ENCODE measurements around the gene NCLN.

Gene NCLN

GRCh38 chr19:3227054-3227626 is 41.4 kb downstream of the NCLN start:
- no peaks in the 10 kb centered on the region for H3K36me3 ChIP-seq (ENCODE audit: control insufficient read depth in 4 of 4, insufficient read depth in 4 of 4, low read length in 3 of 4)
- H3K4me1 ChIP-seq (ENCODE audit: control extremely low read depth in 1 of 4, control insufficient read depth in 4 of 4, insufficient read depth in 4 of 4, low read length in 3 of 4) = peaks cover 0 to 8% (median 1%) of the 10 kb centered on the region in 4 experiments
- CTCF ChIA-PET = no interaction called here
- POLR2A ChIA-PET = no interaction called here
- H3K27me3 ChIP-seq (replicated peaks in 2 of 5; ENCODE audit: control insufficient read depth in 4 of 5, insufficient read depth in 5 of 5, low read length in 4 of 5) = peaks cover 0 to 74% (median 28%) of the 10 kb centered on the region in 5 experiments
- 87% methylated on average over 12 of the region's 12 CpGs for WGBS (ENCODE audit: insufficient coverage)
- H3K9me3 ChIP-seq (ENCODE audit: control extremely low read depth in 1 of 5, control insufficient read depth in 4 of 5, insufficient read depth in 2 of 5, low read depth in 1 of 5, low read length in 4 of 5) = no peaks in the 10 kb centered on the region
- DNase-seq = no peak
- H3K4me3 ChIP-seq (ENCODE audit: control insufficient read depth in 1 of 7, extremely low read depth in 1 of 7, insufficient read depth in 4 of 7, low read depth in 2 of 7, low read length in 6 of 7) = no peak overlapping the region
- H3K27ac ChIP-seq (ENCODE audit: insufficient read depth in 1 of 2, low read depth in 1 of 2, low read length in 2 of 2, poor library complexity in 1 of 2, severe bottlenecking in 2 of 2) = no peak overlapping the region

DNA sequence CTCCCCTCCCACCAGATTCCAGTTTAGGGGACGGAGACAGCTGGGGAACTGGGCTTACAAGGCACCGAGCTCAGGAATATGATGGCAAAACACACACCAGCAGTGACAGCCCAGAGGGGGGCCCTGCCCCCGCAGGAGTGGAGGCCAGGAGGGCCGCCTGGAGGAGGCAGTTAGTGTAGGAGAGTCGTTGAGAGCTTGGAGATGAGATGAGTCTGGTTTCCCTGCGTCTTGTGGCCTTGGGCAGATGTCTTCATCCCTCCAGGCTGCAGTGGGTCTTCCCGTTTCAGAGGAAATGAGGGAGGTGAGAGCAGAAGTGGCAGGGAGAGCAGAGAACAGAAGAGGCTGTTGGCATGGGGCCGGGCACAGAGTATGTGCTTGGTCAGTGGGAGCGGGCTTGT is 43.6 kb downstream of the NCLN start:
- Histone ChIP-seq H3K36me3 (ENCODE audit: control insufficient read depth in 4 of 4, insufficient read depth in 4 of 4, low read length in 3 of 4) (no peaks in the 10 kb centered on the region), H3K4me1 (ENCODE audit: control extremely low read depth in 1 of 4, control insufficient read depth in 4 of 4, insufficient read depth in 4 of 4, low read length in 3 of 4) (peaks cover 0 to 6% (median 1%) of the 10 kb centered on the region in 4 experiments), H3K27ac (ENCODE audit: insufficient read depth in 1 of 2, low read depth in 1 of 2, low read length in 2 of 2, poor library complexity in 1 of 2, severe bottlenecking in 2 of 2) (no peak overlapping the region), H3K9me3 (ENCODE audit: control extremely low read depth in 1 of 5, control insufficient read depth in 4 of 5, insufficient read depth in 2 of 5, low read depth in 1 of 5, low read length in 4 of 5) (no peaks in the 10 kb centered on the region), H3K27me3 (replicated peaks in 2 of 5; ENCODE audit: control insufficient read depth in 4 of 5, insufficient read depth in 5 of 5, low read length in 4 of 5) (peaks cover 0 to 66% (median 22%) of the 10 kb centered on the region in 5 experiments), H3K4me3 (ENCODE audit: control insufficient read depth in 1 of 7, extremely low read depth in 1 of 7, insufficient read depth in 4 of 7, low read depth in 2 of 7, low read length in 6 of 7) (no peak overlapping the region)
- CTCF ChIA-PET = interaction anchor here (0.8 to 2.2 kb wide), 4 partner anchors 9 to 46 kb away, joined by 3 to 6 read pairs (median 5); no protein-coding TSS in a partner anchor
- 60% methylated on average over 6 of the region's 9 CpGs for WGBS (ENCODE audit: insufficient coverage)
- no peak for DNase-seq
- POLR2A ChIA-PET = no interaction called here

DNA sequence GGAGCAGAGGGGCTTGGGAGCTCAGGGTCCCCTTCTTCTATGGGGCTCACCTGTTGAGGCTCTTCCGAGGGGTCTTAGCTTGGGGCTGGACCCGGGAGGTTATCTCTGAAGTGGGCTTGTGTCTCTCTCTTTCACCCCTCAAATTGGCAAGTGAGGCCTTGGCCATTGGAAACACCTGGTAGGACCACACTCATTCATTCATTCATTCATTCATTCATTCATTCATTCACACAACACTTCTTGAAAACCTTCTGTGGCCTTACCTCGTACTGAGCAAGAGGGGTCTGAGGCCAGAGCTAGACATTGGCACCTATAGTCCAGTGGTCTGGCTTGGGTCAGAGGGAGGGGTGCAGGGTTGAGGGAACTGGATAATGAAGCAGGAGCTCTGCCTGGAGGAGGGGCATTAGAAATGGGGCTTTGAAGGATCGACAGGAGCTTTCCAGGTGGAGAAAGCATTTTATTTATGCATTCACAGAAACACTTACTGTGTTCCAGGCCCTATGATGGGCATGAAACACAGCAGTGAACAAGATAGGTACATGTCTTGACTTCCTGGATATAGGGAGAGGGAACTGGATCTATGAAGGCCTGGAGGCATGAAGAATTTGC is 44.3 kb downstream of the NCLN start:
- CTCF ChIA-PET = interaction anchor here (0.8 to 2.2 kb wide), 5 partner anchors 16 to 45 kb away, joined by 4 to 6 read pairs (median 4); no protein-coding TSS in a partner anchor

GRCh38 chr19:3231288-3231687 is 45.6 kb downstream of the NCLN start:
- CTCF ChIA-PET = interaction anchor here (1.3 to 1.6 kb wide), 2 partner anchors 22 to 37 kb away, joined by 4 to 5 read pairs; no protein-coding TSS in a partner anchor
- no peak overlapping the region for H3K4me3 ChIP-seq (ENCODE audit: control insufficient read depth in 1 of 7, extremely low read depth in 1 of 7, insufficient read depth in 4 of 7, low read depth in 2 of 7, low read length in 6 of 7)
- 100% methylated on average over 1 of the region's 1 CpG for WGBS (ENCODE audit: insufficient coverage)

More for the DNA sequence above, 44.3 kb downstream of the NCLN start:
- POLR2A ChIA-PET = interaction anchor here (0.5 kb wide), 1 partner anchor 59 kb away, joined by 3 read pairs; no protein-coding TSS in a partner anchor
- Histone ChIP-seq H3K9me3 (ENCODE audit: control extremely low read depth in 1 of 5, control insufficient read depth in 4 of 5, insufficient read depth in 2 of 5, low read depth in 1 of 5, low read length in 4 of 5) (no peaks in the 10 kb centered on the region), H3K4me3 (ENCODE audit: control insufficient read depth in 1 of 7, extremely low read depth in 1 of 7, insufficient read depth in 4 of 7, low read depth in 2 of 7, low read length in 6 of 7) (no peak overlapping the region), H3K27ac (ENCODE audit: insufficient read depth in 1 of 2, low read depth in 1 of 2, low read length in 2 of 2, poor library complexity in 1 of 2, severe bottlenecking in 2 of 2) (no peak overlapping the region), H3K4me1 (ENCODE audit: control extremely low read depth in 1 of 4, control insufficient read depth in 4 of 4, insufficient read depth in 4 of 4, low read length in 3 of 4) (peaks cover 0 to 4% (median 1%) of the 10 kb centered on the region in 4 experiments), H3K27me3 (replicated peaks in 2 of 5; ENCODE audit: control insufficient read depth in 4 of 5, insufficient read depth in 5 of 5, low read length in 4 of 5) (peaks cover 0 to 66% (median 22%) of the 10 kb centered on the region in 5 experiments), H3K36me3 (ENCODE audit: control insufficient read depth in 4 of 4, insufficient read depth in 4 of 4, low read length in 3 of 4) (no peaks in the 10 kb centered on the region)
- DNase-seq = no peak
- 71% methylated on average over 1 of the region's 4 CpGs for WGBS (ENCODE audit: insufficient coverage)

GRCh38 chr19:3233116-3233515 is 47.4 kb downstream of the NCLN start:
- Histone ChIP-seq H3K27me3 (replicated peaks in 2 of 5; ENCODE audit: control insufficient read depth in 4 of 5, insufficient read depth in 5 of 5, low read length in 4 of 5) (peaks cover 0 to 36% (median 19%) of the 10 kb centered on the region in 5 experiments), H3K27ac (ENCODE audit: insufficient read depth in 1 of 2, low read depth in 1 of 2, low read length in 2 of 2, poor library complexity in 1 of 2, severe bottlenecking in 2 of 2) (no peak overlapping the region), H3K4me3 (ENCODE audit: control insufficient read depth in 1 of 7, extremely low read depth in 1 of 7, insufficient read depth in 4 of 7, low read depth in 2 of 7, low read length in 6 of 7) (no peak overlapping the region), H3K4me1 (ENCODE audit: control extremely low read depth in 1 of 4, control insufficient read depth in 4 of 4, insufficient read depth in 4 of 4, low read length in 3 of 4) (peaks cover 0 to 2% (median 1%) of the 10 kb centered on the region in 4 experiments), H3K36me3 (ENCODE audit: control insufficient read depth in 4 of 4, insufficient read depth in 4 of 4, low read length in 3 of 4) (no peaks in the 10 kb centered on the region), H3K9me3 (ENCODE audit: control extremely low read depth in 1 of 5, control insufficient read depth in 4 of 5, insufficient read depth in 2 of 5, low read depth in 1 of 5, low read length in 4 of 5) (no peaks in the 10 kb centered on the region)
- POLR2A ChIA-PET = no interaction called here
- 73% methylated on average over 2 of the region's 4 CpGs for WGBS (ENCODE audit: insufficient coverage)
- DNase-seq = no peak
- CTCF ChIA-PET = interaction anchor here (0.5 kb wide), 1 partner anchor 130 kb away, joined by 3 read pairs; no protein-coding TSS in a partner anchor

More at GRCh38 chr19:3231288-3231687, 45.6 kb downstream of the NCLN start:
- POLR2A ChIA-PET = no interaction called here
- Histone ChIP-seq H3K36me3 (ENCODE audit: control insufficient read depth in 4 of 4, insufficient read depth in 4 of 4, low read length in 3 of 4) (no peaks in the 10 kb centered on the region), H3K27me3 (replicated peaks in 2 of 5; ENCODE audit: control insufficient read depth in 4 of 5, insufficient read depth in 5 of 5, low read length in 4 of 5) (peaks cover 0 to 54% (median 22%) of the 10 kb centered on the region in 5 experiments), H3K27ac (ENCODE audit: insufficient read depth in 1 of 2, low read depth in 1 of 2, low read length in 2 of 2, poor library complexity in 1 of 2, severe bottlenecking in 2 of 2) (no peak overlapping the region), H3K4me1 (ENCODE audit: control extremely low read depth in 1 of 4, control insufficient read depth in 4 of 4, insufficient read depth in 4 of 4, low read length in 3 of 4) (peaks cover 0 to 4% (median 1%) of the 10 kb centered on the region in 4 experiments), H3K9me3 (ENCODE audit: control extremely low read depth in 1 of 5, control insufficient read depth in 4 of 5, insufficient read depth in 2 of 5, low read depth in 1 of 5, low read length in 4 of 5) (no peaks in the 10 kb centered on the region)
- DNase-seq = no peak

DNA sequence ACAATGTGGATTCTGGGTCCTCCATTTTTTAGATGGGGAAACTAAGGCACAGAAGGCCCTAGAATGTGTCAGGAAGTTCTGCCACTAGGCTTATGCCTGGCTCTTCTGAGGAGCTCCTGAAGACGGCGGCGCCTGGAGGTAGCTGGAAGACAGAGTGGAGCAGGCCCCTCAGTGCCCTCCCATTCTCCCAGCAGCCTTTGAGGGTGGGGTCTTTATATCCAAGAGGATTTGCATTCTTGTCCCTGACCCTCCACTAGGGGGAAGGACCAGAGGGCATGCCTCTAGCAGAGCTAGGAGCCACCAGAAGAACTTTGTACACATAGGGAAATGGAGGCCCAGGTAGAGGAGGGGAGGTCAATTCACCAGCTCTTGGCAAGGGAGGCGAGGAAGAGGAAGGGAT is 48.1 kb downstream of the NCLN start:
- 71% methylated on average over 3 of the region's 4 CpGs for WGBS (ENCODE audit: insufficient coverage)
- Histone ChIP-seq H3K4me1 (ENCODE audit: control extremely low read depth in 1 of 4, control insufficient read depth in 4 of 4, insufficient read depth in 4 of 4, low read length in 3 of 4) (no peaks in the 10 kb centered on the region), H3K4me3 (ENCODE audit: control insufficient read depth in 1 of 7, extremely low read depth in 1 of 7, insufficient read depth in 4 of 7, low read depth in 2 of 7, low read length in 6 of 7) (no peak overlapping the region), H3K36me3 (ENCODE audit: control insufficient read depth in 4 of 4, insufficient read depth in 4 of 4, low read length in 3 of 4) (no peaks in the 10 kb centered on the region), H3K9me3 (ENCODE audit: control extremely low read depth in 1 of 5, control insufficient read depth in 4 of 5, insufficient read depth in 2 of 5, low read depth in 1 of 5, low read length in 4 of 5) (no peaks in the 10 kb centered on the region), H3K27ac (ENCODE audit: insufficient read depth in 1 of 2, low read depth in 1 of 2, low read length in 2 of 2, poor library complexity in 1 of 2, severe bottlenecking in 2 of 2) (no peak overlapping the region), H3K27me3 (replicated peaks in 2 of 5; ENCODE audit: control insufficient read depth in 4 of 5, insufficient read depth in 5 of 5, low read length in 4 of 5) (peaks cover 0 to 30% (median 17%) of the 10 kb centered on the region in 5 experiments)
- CTCF ChIA-PET = interaction anchor here (0.8 kb wide), 1 partner anchor 457 kb away, joined by 3 read pairs; no protein-coding TSS in a partner anchor
- DNase-seq = no peak
- POLR2A ChIA-PET = no interaction called here

GRCh38 chr19:3234800-3235199 is 49.1 kb downstream of the NCLN start:
- ChIA-PET CTCF (no interaction called here), POLR2A (no interaction called here)
- Histone ChIP-seq H3K27me3 (replicated peaks in 2 of 5; ENCODE audit: control insufficient read depth in 4 of 5, insufficient read depth in 5 of 5, low read length in 4 of 5) (peaks cover 0 to 20% (median 10%) of the 10 kb centered on the region in 5 experiments), H3K27ac (ENCODE audit: insufficient read depth in 1 of 2, low read depth in 1 of 2, low read length in 2 of 2, poor library complexity in 1 of 2, severe bottlenecking in 2 of 2) (no peak overlapping the region), H3K4me1 (ENCODE audit: control extremely low read depth in 1 of 4, control insufficient read depth in 4 of 4, insufficient read depth in 4 of 4, low read length in 3 of 4) (no peaks in the 10 kb centered on the region), H3K9me3 (ENCODE audit: control extremely low read depth in 1 of 5, control insufficient read depth in 4 of 5, insufficient read depth in 2 of 5, low read depth in 1 of 5, low read length in 4 of 5) (no peaks in the 10 kb centered on the region), H3K4me3 (ENCODE audit: control insufficient read depth in 1 of 7, extremely low read depth in 1 of 7, insufficient read depth in 4 of 7, low read depth in 2 of 7, low read length in 6 of 7) (no peak overlapping the region), H3K36me3 (ENCODE audit: control insufficient read depth in 4 of 4, insufficient read depth in 4 of 4, low read length in 3 of 4) (no peaks in the 10 kb centered on the region)
- 67% methylated on average over 9 of the region's 9 CpGs for WGBS (ENCODE audit: insufficient coverage)
- no peak for DNase-seq

Data from common myeloid progenitor, CD34-positive (primary cell).